ENCODE measurements around the gene KIF1B. TPM values are rescaled to one million over a fixed set of nuclear protein-coding genes. Genes with fewer than 3 reads are reported as not detected.

The KIF1B gene
- total RNA-seq, 1 experiment from 2014 or later, result 28.1 TPM

- Histone ChIP-seq H3K4me3 (replicated peaks in 1 of 2; ENCODE audit: low read depth in 1 of 2, low read length in 2 of 2) (no peak overlapping the region), H2AFZ (ENCODE audit: low read depth, low read length, poor library complexity, severe bottlenecking) (no peak overlapping the region), H4K20me1 (ENCODE audit: insufficient read depth) (no peaks in the 10 kb centered on the region), H3K9ac (ENCODE audit: low read length) (no peak overlapping the region), H3K27ac (ENCODE audit: low read depth, low read length) (no peak overlapping the region), H3K4me2 (ENCODE audit: low read length) (no peak overlapping the region), H3K36me3 (ENCODE audit: control insufficient read depth in 1 of 2, insufficient read depth in 2 of 2, low read length in 2 of 2) (peaks cover 24 to 44% of the 10 kb centered on the region in 2 experiments; a peak in 3 of 4 replicates), H3K9me2 (ENCODE audit: insufficient read depth) (no peaks in the 10 kb centered on the region), H3K4me1 (ENCODE audit: control insufficient read depth in 1 of 2, insufficient read depth in 2 of 2, low read length in 2 of 2) (peaks cover 6 to 23% of the 10 kb centered on the region in 2 experiments; a peak in 3 of 4 replicates), H3K79me2 (ENCODE audit: insufficient read depth, low read length) (peaks cover 27% of the 10 kb centered on the region), H3K9me3 (ENCODE audit: control insufficient read depth in 1 of 2, insufficient read depth in 1 of 2, low read depth in 1 of 2, low read length in 2 of 2) (no peaks in the 10 kb centered on the region), H3K27me3 (ENCODE audit: insufficient read depth, low read length) (no peaks in the 10 kb centered on the region)
- no TSS peak for BruUV-seq (replicated peaks)
- ATAC-seq, result no peak
- DNase-seq (ENCODE audit: low read depth, low spot score), result no peak
- intact Hi-C loops (cut with micrococcal nuclease), result no loop called here
- ChIA-PET CTCF (no interaction called here), RAD21 (ENCODE audit: low non-redundant PET in 1 of 2, low total read pairs in 2 of 2, uncharacterized antibody in 2 of 2, unreplicated experiment in 2 of 2) (interaction anchor here in 1 of 2 experiments (0.7 kb wide), 1 partner anchor 70 kb away, joined by 3 read pairs; the partner anchor contains the start of gene DFFA), POLR2A (no interaction called here)
- TF ChIP-seq EZH2 (IDR thresholded peaks at IDR 0.05) (no peak), REST (IDR thresholded peaks at IDR 0.05; ENCODE audit: low read depth) (no peak), ZNF274 (IDR thresholded peaks at IDR 0.05; ENCODE audit: low read depth, low read length) (no peak), JUND (IDR thresholded peaks at IDR 0.05) (no peak), ELF1 (IDR thresholded peaks at IDR 0.05; ENCODE audit: borderline replicate concordance, low read depth) (no peak)
Measured at GRCh38 chr1:10402729-10403274, 192.4 kb downstream of the KIF1B start.

GRCh38 chr1:10407201-10407600 lies 196.8 kb downstream of the KIF1B start:
- Histone ChIP-seq H3K9ac (ENCODE audit: low read length) (no peak overlapping the region), H3K79me2 (ENCODE audit: insufficient read depth, low read length) (peaks cover 1% of the 10 kb centered on the region; the same call in 1 of the 2 replicates), H3K4me2 (ENCODE audit: low read length) (no peak overlapping the region), H3K27me3 (ENCODE audit: insufficient read depth, low read length) (no peaks in the 10 kb centered on the region), H4K20me1 (ENCODE audit: insufficient read depth) (no peaks in the 10 kb centered on the region), H3K4me3 (replicated peaks in 1 of 2; ENCODE audit: low read depth in 1 of 2, low read length in 2 of 2) (no peak overlapping the region), H3K4me1 (ENCODE audit: control insufficient read depth in 1 of 2, insufficient read depth in 2 of 2, low read length in 2 of 2) (no peaks in the 10 kb centered on the region), H3K27ac (ENCODE audit: low read depth, low read length) (no peak overlapping the region), H3K9me2 (ENCODE audit: insufficient read depth) (no peaks in the 10 kb centered on the region), H2AFZ (ENCODE audit: low read depth, low read length, poor library complexity, severe bottlenecking) (no peak overlapping the region), H3K9me3 (ENCODE audit: control insufficient read depth in 1 of 2, insufficient read depth in 1 of 2, low read depth in 1 of 2, low read length in 2 of 2) (no peaks in the 10 kb centered on the region), H3K36me3 (ENCODE audit: control insufficient read depth in 1 of 2, insufficient read depth in 2 of 2, low read length in 2 of 2) (peaks cover 48 to 74% of the 10 kb centered on the region in 2 experiments; a peak in 3 of 4 replicates)
- intact Hi-C loops (cut with micrococcal nuclease), result no loop called here
- ATAC-seq (no peak), DNase-seq (ENCODE audit: low read depth, low spot score) (no peak)
- ChIA-PET CTCF (no interaction called here), RAD21 (ENCODE audit: low non-redundant PET in 1 of 2, low total read pairs in 2 of 2, uncharacterized antibody in 2 of 2, unreplicated experiment in 2 of 2) (no interaction called here), POLR2A (no interaction called here)
- BruUV-seq (replicated peaks), result no TSS peak
- TF ChIP-seq YY1 (IDR thresholded peaks at IDR 0.05; ENCODE audit: extremely low read depth, insufficient replicate concordance, low read depth, low read length) (no peak), EZH2 (IDR thresholded peaks at IDR 0.05) (no peak), CTCF (IDR thresholded peaks at IDR 0.05 in 2 of 3, conservative IDR thresholded peaks at IDR 0.05 in 1 of 3; ENCODE audit: borderline replicate concordance in 1 of 3, insufficient read depth in 1 of 3, low read depth in 2 of 3, low read length in 2 of 3) (no peak), ZFX (IDR thresholded peaks at IDR 0.05) (no peak), POLR2A (IDR thresholded peaks at IDR 0.05; ENCODE audit: borderline replicate concordance, extremely low read depth, insufficient read depth, insufficient read length) (no peak), FOSL1 (IDR thresholded peaks at IDR 0.05; ENCODE audit: low read depth) (no peak), POLR2AphosphoS5 (IDR thresholded peaks at IDR 0.05; ENCODE audit: low read depth, low read length) (no peak), MAX (IDR thresholded peaks at IDR 0.05) (no peak), TCF7L2 (IDR thresholded peaks at IDR 0.05; ENCODE audit: borderline replicate concordance, extremely low read depth, insufficient read depth, insufficient read length) (no peak)

Measured in HCT116 (cell line).